HCT116 (cell line): ENCODE measurements around the gene SH3GL1.

Experiments used
- ATF3 ChIP-seq: IDR thresholded peaks from 2 replicates; pipeline ENCODE4 v1.6.1; 2012
- CTCF ChIP-seq, 3 experiments: fragments of 200-600 bp in 1 of 3; sonication (generic) in 1 of 3; IDR thresholded peaks in 2 of 3; conservative IDR thresholded peaks in 1 of 3; 2 replicates each; pipeline ENCODE4 v1.5.1; 2012 to 2017; ENCODE audit warnings: low read depth in 2 of 3, low read length in 2 of 3, antibody characterized with exemption in 1 of 3, borderline replicate concordance in 1 of 3, control low read depth in 1 of 3, mild to moderate bottlenecking in 1 of 3, mixed read lengths in 1 of 3, mixed run types in 1 of 3, moderate library complexity in 1 of 3; ENCODE audit not compliant: insufficient read depth in 1 of 3
- EZH2 ChIP-seq: fragments of 200-600 bp; sonication (generic); IDR thresholded peaks from 2 replicates; pipeline ENCODE4 v1.6.1; 2017; ENCODE audit warnings: antibody characterized with exemption, mixed run types
- EZH2phosphoT487 ChIP-seq: fragments of 200-600 bp; IDR thresholded peaks from 2 replicates; pipeline ENCODE4 v1.6.1; 2018; ENCODE audit warnings: antibody characterized with exemption, borderline replicate concordance
- JUND ChIP-seq: IDR thresholded peaks from 2 replicates; pipeline ENCODE4 v1.6.1; 2012
- MAX ChIP-seq: IDR thresholded peaks from 2 replicates; pipeline ENCODE4 v1.6.1; 2012
- POLR2A ChIP-seq: IDR thresholded peaks from 2 replicates; pipeline ENCODE4 v1.7.0; 2011; ENCODE audit warnings: borderline replicate concordance; ENCODE audit not compliant: insufficient read depth, insufficient read length; ENCODE audit errors: extremely low read depth
- POLR2AphosphoS5 ChIP-seq: IDR thresholded peaks from 2 replicates; pipeline ENCODE4 v1.6.1; 2011; ENCODE audit warnings: mild to moderate bottlenecking, low read depth, low read length, moderate library complexity
- REST ChIP-seq: IDR thresholded peaks from 2 replicates; pipeline ENCODE4 v1.6.1; 2012; ENCODE audit warnings: low read depth
- SIN3A ChIP-seq: IDR thresholded peaks from 2 replicates; pipeline ENCODE4 v1.6.1; 2012; ENCODE audit warnings: low read depth
- SP1 ChIP-seq: IDR thresholded peaks from 2 replicates; pipeline ENCODE4 v1.6.1; 2012; ENCODE audit warnings: low read depth
- YY1 ChIP-seq: IDR thresholded peaks from 2 replicates; pipeline ENCODE4 v1.6.1; 2011; ENCODE audit warnings: low read length, low read depth, moderate library complexity, mild to moderate bottlenecking; ENCODE audit not compliant: insufficient replicate concordance; ENCODE audit errors: extremely low read depth
- ZBTB33 ChIP-seq: IDR thresholded peaks from 2 replicates; pipeline ENCODE4 v1.6.1; 2011; ENCODE audit warnings: mild to moderate bottlenecking, low read length, moderate library complexity; ENCODE audit not compliant: insufficient replicate concordance; ENCODE audit errors: extremely low read depth
- ZNF274 ChIP-seq: fragments of 200-500 bp; sonication (Bioruptor generic); IDR thresholded peaks from 2 replicates; pipeline ENCODE4 v1.6.1; 2014; ENCODE audit warnings: mild to moderate bottlenecking, low read depth, low read length, inconsistent platforms

GRCh38 chr19:4320419-4320818 is 79.9 kb downstream of the SH3GL1 start:
- TF ChIP-seq POLR2A (no peak), CTCF (IDR thresholded peaks at IDR 0.05 in 2 of 3, conservative IDR thresholded peaks at IDR 0.05 in 1 of 3; ENCODE audit: borderline replicate concordance in 1 of 3, insufficient read depth in 1 of 3, low read depth in 2 of 3, low read length in 2 of 3) (no peak), ATF3 (no peak), SP1 (no peak), POLR2AphosphoS5 (no peak), EZH2 (no peak), REST (no peak), YY1 (no peak), ZBTB33 (no peak), EZH2phosphoT487 (no peak), JUND (no peak), ZNF274 (no peak), SIN3A (no peak), MAX (no peak)
